H9 (cell line): ENCODE measurements around the gene ZNF362. TPM values are rescaled to one million over a fixed set of nuclear protein-coding genes. Genes with fewer than 3 reads are reported as not detected.

Experiments
- DNase-seq: peaks from one replicate; pipeline ENCODE4 v3.0.0-alpha.2; 2017
- H2AFZ ChIP-seq: one replicate; pipeline ENCODE4 v1.6.1; 2013; ENCODE audit warnings: mild to moderate bottlenecking, low read length, control low read depth, moderate library complexity
- H2AK5ac ChIP-seq: 2 replicates; pipeline ENCODE4 v1.6.1; 2013; ENCODE audit warnings: low read length, control low read depth, mixed read lengths; ENCODE audit not compliant: insufficient read length
- H2BK120ac ChIP-seq: one replicate; pipeline ENCODE4 v1.6.1; 2013; ENCODE audit warnings: low read depth, mild to moderate bottlenecking, low read length, control low read depth, inconsistent platforms; ENCODE audit not compliant: poor library complexity, severe bottlenecking
- H2BK12ac ChIP-seq: 2 replicates; pipeline ENCODE4 v1.6.1; 2013; ENCODE audit warnings: low read length, control low read depth, mixed read lengths, low read depth; ENCODE audit not compliant: insufficient read length
- H2BK15ac ChIP-seq: 2 replicates; pipeline ENCODE4 v1.6.1; 2013; ENCODE audit warnings: low read depth, low read length, control low read depth
- H2BK20ac ChIP-seq: one replicate; pipeline ENCODE4 v1.6.1; 2013; ENCODE audit warnings: low read depth, mild to moderate bottlenecking, low read length, control low read depth, inconsistent platforms; ENCODE audit not compliant: poor library complexity, severe bottlenecking
- H2BK5ac ChIP-seq: 2 replicates; pipeline ENCODE4 v1.6.1; 2013; ENCODE audit warnings: low read length, control low read depth, mixed read lengths; ENCODE audit not compliant: insufficient read length
- H3K14ac ChIP-seq: 2 replicates; pipeline ENCODE4 v1.6.1; 2013; ENCODE audit warnings: low read length, control low read depth; ENCODE audit not compliant: insufficient read depth
- H3K18ac ChIP-seq: 2 replicates; pipeline ENCODE4 v1.6.1; 2013; ENCODE audit warnings: low read depth, mild to moderate bottlenecking, mixed read lengths, low read length, control low read depth; ENCODE audit not compliant: insufficient read length
- H3K23ac ChIP-seq: 2 replicates; pipeline ENCODE4 v1.6.1; 2013; ENCODE audit warnings: low read length, control low read depth, mixed read lengths, low read depth; ENCODE audit not compliant: insufficient read length
- H3K23me2 ChIP-seq: 2 replicates; pipeline ENCODE4 v1.6.1; 2013; ENCODE audit warnings: low read depth, mild to moderate bottlenecking, mixed read lengths, low read length, control low read depth; ENCODE audit not compliant: insufficient read length, poor library complexity, severe bottlenecking
- H3K27ac ChIP-seq: 2 replicates; pipeline ENCODE4 v1.5.1; 2013; ENCODE audit warnings: low read length, control low read depth, mixed read lengths, low read depth; ENCODE audit not compliant: insufficient read length
- H3K27me3 ChIP-seq: 2 replicates; pipeline ENCODE4 v1.6.1; 2013; ENCODE audit warnings: low read length, control low read depth, inconsistent platforms; ENCODE audit not compliant: insufficient read depth
- H3K4ac ChIP-seq: 2 replicates; pipeline ENCODE4 v1.6.1; 2013; ENCODE audit warnings: low read depth, mild to moderate bottlenecking, control low read depth, inconsistent platforms, low read length, moderate library complexity
- H3K4me1 ChIP-seq: 2 replicates; pipeline ENCODE4 v1.6.1; 2013; ENCODE audit warnings: low read length, control low read depth, inconsistent platforms; ENCODE audit not compliant: insufficient read depth
- H3K4me2 ChIP-seq: 2 replicates; pipeline ENCODE4 v1.6.1; 2013; ENCODE audit warnings: low read length, control low read depth, mixed read lengths; ENCODE audit not compliant: insufficient read length, insufficient read depth
- H3K56ac ChIP-seq: 2 replicates; pipeline ENCODE4 v1.6.1; 2013; ENCODE audit warnings: low read depth, mild to moderate bottlenecking, mixed read lengths, low read length, control low read depth; ENCODE audit not compliant: insufficient read length
- H3K79me1 ChIP-seq: 2 replicates; pipeline ENCODE4 v1.6.1; 2013; ENCODE audit warnings: low read depth, mild to moderate bottlenecking, moderate library complexity, low read length, control low read depth, inconsistent platforms; ENCODE audit not compliant: insufficient read depth, poor library complexity, severe bottlenecking
- H3K79me2 ChIP-seq: 2 replicates; pipeline ENCODE4 v1.6.1; 2013; ENCODE audit warnings: low read length, control low read depth, inconsistent platforms; ENCODE audit not compliant: insufficient read depth
- H3K9ac ChIP-seq: 2 replicates; pipeline ENCODE4 v1.6.1; 2013; ENCODE audit warnings: low read length, control low read depth, mixed read lengths; ENCODE audit not compliant: insufficient read length; ENCODE audit errors: extremely low read depth
- H3K9me3 ChIP-seq: one replicate; pipeline ENCODE4 v1.6.1; 2013; ENCODE audit warnings: low read depth, low read length, inconsistent platforms; ENCODE audit not compliant: control insufficient read depth
- H3T11ph ChIP-seq: one replicate; pipeline ENCODE4 v1.6.1; 2013; ENCODE audit warnings: mild to moderate bottlenecking, low read length, control low read depth, inconsistent platforms
- H4K20me1 ChIP-seq: one replicate; pipeline ENCODE4 v1.6.1; 2013; ENCODE audit not compliant: control insufficient read depth, insufficient read length, insufficient read depth
- H4K5ac ChIP-seq: 2 replicates; pipeline ENCODE4 v1.6.1; 2013; ENCODE audit warnings: low read depth, mild to moderate bottlenecking, mixed read lengths, low read length, control low read depth; ENCODE audit not compliant: insufficient read length
- H4K8ac ChIP-seq: replicated peaks from 2 replicates; pipeline ENCODE4 v1.6.1; 2013; ENCODE audit warnings: low read length, control low read depth, mixed read lengths, low read depth; ENCODE audit not compliant: insufficient read length
- H4K91ac ChIP-seq: 2 replicates; pipeline ENCODE4 v1.6.1; 2013; ENCODE audit warnings: low read depth, mild to moderate bottlenecking, moderate library complexity, mixed read lengths, low read length, control low read depth; ENCODE audit not compliant: insufficient read length
- H3K27ac Mint-ChIP-seq, 3 experiments: 2 replicates in 2 of 3; 3 replicates in 1 of 3; pipeline ENCODE4 v1.8.0; 2020 to 2021; ENCODE audit warnings: mixed read lengths in 3 of 3, mild to moderate bottlenecking in 1 of 3, moderate library complexity in 1 of 3
- H3K27me3 Mint-ChIP-seq: 2 replicates; pipeline ENCODE4 v1.8.0; 2021; ENCODE audit warnings: low read depth, mild to moderate bottlenecking, moderate library complexity, mixed read lengths
- H3K36me3 Mint-ChIP-seq, 3 experiments: 2 replicates in 2 of 3; 3 replicates in 1 of 3; pipeline ENCODE4 v1.8.0; 2020 to 2021; ENCODE audit warnings: low read depth in 3 of 3, mixed read lengths in 3 of 3; ENCODE audit not compliant: insufficient read depth in 1 of 3
- H3K4me1 Mint-ChIP-seq, 2 experiments: 2 replicates each; pipeline ENCODE4 v1.8.0; 2020; ENCODE audit warnings: mixed read lengths in 2 of 2
- H3K4me3 Mint-ChIP-seq, 2 experiments: 2 replicates in 1 of 2; 3 replicates in 1 of 2; pipeline ENCODE4 v1.8.0; 2020 to 2021; ENCODE audit warnings: mild to moderate bottlenecking in 2 of 2, mixed read lengths in 2 of 2, moderate library complexity in 1 of 2
- H3K9me3 Mint-ChIP-seq, 2 experiments: 2 replicates in 1 of 2; 3 replicates in 1 of 2; pipeline ENCODE4 v1.8.0; 2020; ENCODE audit warnings: mild to moderate bottlenecking in 2 of 2, mixed read lengths in 2 of 2, moderate library complexity in 1 of 2
- WGBS: extraction: QIAGEN DNeasy Blood & Tissue Kit; methylation state at CpG from one replicate; pipeline ENCODE4 v1.1.7; 2013; ENCODE audit warnings: missing lambda C conversion rate, low lambda C conversion rate, mixed read lengths; ENCODE audit not compliant: insufficient read length; ENCODE audit errors: extremely low coverage; 5-methylcytosine and 5-hydroxymethylcytosine counted together
- total RNA-seq: library from RNA; stranded (reverse); gene quantifications from 2 replicates; pipeline ENCODE4 v1.2.1, GENCODE V29; 2021
- TF ChIP-seq, protein P1 (sequence below): fragments of 200-600 bp; sonication (generic); conservative IDR thresholded peaks from 3 replicates; pipeline ENCODE4 v1.8.0; 2021; ENCODE audit warnings: antibody characterized with exemption, mild to moderate bottlenecking

The ZNF362 gene
- total RNA-seq, 1 experiment from 2014 or later, result 18.7 TPM

DNA sequence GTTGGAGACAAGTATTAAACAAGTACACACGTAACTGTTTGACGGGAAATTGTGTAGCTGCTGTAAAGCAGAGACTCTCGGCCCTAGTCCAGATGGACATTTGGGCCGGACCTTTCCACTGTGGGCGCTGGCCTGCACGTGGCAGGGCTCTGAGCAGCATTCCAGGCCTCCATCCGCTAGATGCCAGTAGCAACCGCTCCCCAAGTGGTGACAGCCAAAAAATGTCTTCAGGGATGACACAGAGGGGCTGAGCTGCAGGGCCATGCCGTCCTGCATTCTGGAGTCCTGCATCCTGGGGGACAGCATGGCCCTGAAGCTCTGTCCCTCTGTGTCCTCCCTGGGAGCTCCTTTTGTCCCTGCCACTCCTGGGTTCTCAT is 39.8 kb downstream of the ZNF362 start:
- Histone ChIP-seq H3K14ac (no peak overlapping the region), H2AFZ (no peak overlapping the region), H2BK5ac (no peak overlapping the region), H2AK5ac (no peak overlapping the region), H4K8ac (no peak overlapping the region), H3K4ac (no peak overlapping the region), H4K5ac (no peak overlapping the region), H3K27ac (no peak overlapping the region), H3K79me1 (no peaks in the 10 kb centered on the region), H3K4me1 (no peaks in the 10 kb centered on the region), H4K91ac (no peak overlapping the region), H2BK20ac (no peak overlapping the region), H3K27me3 (no peaks in the 10 kb centered on the region), H3T11ph (no peak overlapping the region), H4K20me1 (no peaks in the 10 kb centered on the region), H3K18ac (no peak overlapping the region), H2BK15ac (no peak overlapping the region), H3K23ac (no peak overlapping the region), H3K4me2 (no peak overlapping the region), H3K9me3 (no peaks in the 10 kb centered on the region), H3K23me2 (no peaks in the 10 kb centered on the region), H2BK120ac (no peak overlapping the region), H3K79me2 (no peaks in the 10 kb centered on the region), H3K56ac (no peak overlapping the region), H2BK12ac (no peak overlapping the region), H3K9ac (no peak overlapping the region)
- H3K4me1 Mint-ChIP-seq, result peaks cover 13 to 22% of the 10 kb centered on the region in 2 experiments
- no peaks in the 10 kb centered on the region for H3K27me3 Mint-ChIP-seq
- no CpG with 5 or more reads among the region's 9 CpGs for WGBS
- no peaks in the 10 kb centered on the region for H3K9me3 Mint-ChIP-seq
- TF ChIP-seq, protein P1, sequence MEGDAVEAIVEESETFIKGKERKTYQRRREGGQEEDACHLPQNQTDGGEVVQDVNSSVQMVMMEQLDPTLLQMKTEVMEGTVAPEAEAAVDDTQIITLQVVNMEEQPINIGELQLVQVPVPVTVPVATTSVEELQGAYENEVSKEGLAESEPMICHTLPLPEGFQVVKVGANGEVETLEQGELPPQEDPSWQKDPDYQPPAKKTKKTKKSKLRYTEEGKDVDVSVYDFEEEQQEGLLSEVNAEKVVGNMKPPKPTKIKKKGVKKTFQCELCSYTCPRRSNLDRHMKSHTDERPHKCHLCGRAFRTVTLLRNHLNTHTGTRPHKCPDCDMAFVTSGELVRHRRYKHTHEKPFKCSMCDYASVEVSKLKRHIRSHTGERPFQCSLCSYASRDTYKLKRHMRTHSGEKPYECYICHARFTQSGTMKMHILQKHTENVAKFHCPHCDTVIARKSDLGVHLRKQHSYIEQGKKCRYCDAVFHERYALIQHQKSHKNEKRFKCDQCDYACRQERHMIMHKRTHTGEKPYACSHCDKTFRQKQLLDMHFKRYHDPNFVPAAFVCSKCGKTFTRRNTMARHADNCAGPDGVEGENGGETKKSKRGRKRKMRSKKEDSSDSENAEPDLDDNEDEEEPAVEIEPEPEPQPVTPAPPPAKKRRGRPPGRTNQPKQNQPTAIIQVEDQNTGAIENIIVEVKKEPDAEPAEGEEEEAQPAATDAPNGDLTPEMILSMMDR, result no peak
- DNase-seq, result no peak
- H3K27ac Mint-ChIP-seq, result no peak overlapping the region
- H3K4me3 Mint-ChIP-seq, result no peak overlapping the region
- peaks cover 25 to 43% (median 39%) of the 10 kb centered on the region in 3 experiments for H3K36me3 Mint-ChIP-seq
